HepG2 (cell line): ENCODE measurements around the gene COQ8B.

ENCODE experiments used
- BCL6 ChIP-seq: IDR thresholded peaks from 2 replicates; pipeline ENCODE4 v1.6.1; 2016; ENCODE audit warnings: missing genetic modification reagents, missing compliant biosample characterization
- CEBPB ChIP-seq: IDR thresholded peaks from 2 replicates; pipeline ENCODE4 v1.6.1; 2011; ENCODE audit warnings: low read depth, low read length, improper control_type of control experiment, borderline replicate concordance
- ZNF607 ChIP-seq: sonication (generic); formaldehyde crosslinking; IDR thresholded peaks from 2 replicates; pipeline ENCODE4 v1.5.1; 2020; ENCODE audit warnings: missing genetic modification reagents, mild to moderate bottlenecking, borderline replicate concordance

DNA sequence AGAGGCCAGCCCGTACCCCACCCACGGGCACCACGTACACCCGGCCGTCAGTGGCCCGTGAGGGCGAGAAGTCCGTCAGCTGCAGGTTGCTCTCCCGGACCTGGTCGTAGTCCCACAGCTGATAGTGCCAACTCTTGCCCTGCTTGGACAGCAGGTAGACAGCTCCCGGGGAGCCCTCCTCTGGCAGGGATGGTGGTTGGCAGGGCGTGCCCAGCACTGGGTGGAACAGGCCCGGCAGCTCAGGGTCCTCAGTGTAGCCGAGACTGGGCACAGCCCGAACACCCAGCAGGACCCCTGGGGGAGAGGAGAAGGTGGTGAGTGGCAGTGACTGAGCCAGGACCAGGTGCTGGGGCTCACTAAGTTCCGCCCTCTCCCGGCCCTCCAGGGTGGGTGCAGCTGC, 25.8 kb upstream of the COQ8B start:
- no peak for TF ChIP-seq BCL6 (CRISPR knock-in tag)
- no peak for TF ChIP-seq ZNF607 (CRISPR knock-in tag)
- no peak for TF ChIP-seq CEBPB
